GM15510 (cell line): ENCODE results near the gene PARD3.

Experiments
- POLR2A ChIP-seq: IDR thresholded peaks from 3 replicates; pipeline ENCODE4 v1.6.1; 2011; ENCODE audit warnings: borderline replicate concordance; ENCODE audit not compliant: insufficient read length; ENCODE audit errors: extremely low read depth

The PARD3 gene

DNA sequence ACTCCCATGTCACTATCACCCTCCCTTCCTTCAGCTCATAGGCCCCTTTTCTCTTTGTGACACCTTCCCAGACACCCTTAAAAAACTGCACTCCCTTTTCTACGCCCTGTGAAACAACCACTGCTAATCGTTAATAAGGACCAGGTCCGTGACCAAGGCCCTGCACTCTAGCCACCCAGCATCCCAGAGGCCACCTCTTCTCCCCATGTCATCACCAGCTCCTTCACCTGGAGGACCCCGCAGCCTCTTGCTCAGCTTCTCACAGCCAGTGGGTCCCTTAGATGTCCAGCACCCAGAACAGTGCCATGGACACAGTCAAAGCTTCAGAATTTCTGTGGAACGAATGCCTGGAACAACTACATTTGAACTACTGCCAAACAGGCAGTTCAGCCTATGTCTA is 2.3 kb downstream of the PARD3 start:
- TF ChIP-seq POLR2A: no peak

DNA sequence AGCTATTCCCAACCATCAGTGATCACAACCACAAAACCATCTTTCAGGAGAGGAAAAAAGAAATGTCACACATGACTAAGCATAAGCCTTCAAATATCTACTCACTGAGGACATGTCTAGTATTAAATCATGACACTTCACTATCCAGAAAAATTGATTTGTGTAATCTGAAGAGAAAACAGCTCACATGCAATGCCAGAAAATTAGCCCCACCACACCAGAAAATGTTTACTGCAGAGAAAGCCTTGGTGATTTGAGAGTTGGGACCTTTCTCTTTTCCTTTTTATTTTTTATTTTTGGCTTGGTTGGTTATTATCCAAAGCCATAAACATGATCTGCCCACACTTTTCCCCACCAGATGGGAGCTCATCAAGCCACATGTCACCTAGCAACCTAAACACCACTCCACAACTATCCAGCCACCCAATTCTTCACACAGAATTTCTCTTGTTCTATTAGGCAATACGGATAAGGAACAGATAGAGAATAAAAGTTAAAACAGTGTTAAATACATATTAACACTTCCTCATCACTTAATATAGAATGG is 3.1 kb downstream of the PARD3 start:
- TF ChIP-seq POLR2A: no peak

DNA sequence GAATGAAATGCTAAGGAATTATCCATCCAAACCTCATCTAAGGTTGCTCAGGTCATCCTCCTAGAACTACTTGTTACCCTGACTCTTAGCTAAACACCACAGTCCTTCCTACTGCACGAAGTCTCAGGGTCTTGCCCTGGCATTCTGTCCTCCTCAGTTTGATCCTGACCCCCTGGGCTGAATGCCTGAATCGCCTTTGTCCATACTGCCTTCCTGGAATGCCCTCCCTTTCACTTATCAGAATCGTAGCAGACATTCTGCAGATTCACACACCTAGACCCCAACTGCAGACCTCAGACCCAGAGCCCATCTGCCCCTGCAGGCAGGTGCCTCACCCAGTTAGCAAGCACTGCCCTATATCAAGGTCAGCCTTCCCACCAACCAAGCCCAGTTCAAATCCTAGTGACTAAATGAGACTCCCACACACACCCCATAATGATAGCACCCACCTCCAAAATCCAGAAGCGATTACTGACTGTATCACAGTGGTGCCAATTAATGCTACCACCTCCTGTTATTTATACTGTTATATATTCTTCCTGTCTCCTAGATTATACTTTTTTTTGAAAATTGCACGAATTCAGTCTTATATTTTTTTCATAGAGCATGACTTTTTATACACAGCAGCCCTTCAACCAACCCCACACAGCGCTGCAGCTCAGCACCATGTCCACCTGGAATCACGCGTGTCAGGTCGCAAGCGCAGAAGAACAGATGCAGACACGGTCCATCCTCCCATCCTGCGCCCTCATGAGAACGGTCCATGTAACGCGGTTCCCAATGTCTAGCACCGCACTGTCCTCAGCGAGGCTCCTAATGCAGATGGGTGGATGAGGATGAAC is 3.7 kb downstream of the PARD3 start:
- no peak for TF ChIP-seq POLR2A

DNA sequence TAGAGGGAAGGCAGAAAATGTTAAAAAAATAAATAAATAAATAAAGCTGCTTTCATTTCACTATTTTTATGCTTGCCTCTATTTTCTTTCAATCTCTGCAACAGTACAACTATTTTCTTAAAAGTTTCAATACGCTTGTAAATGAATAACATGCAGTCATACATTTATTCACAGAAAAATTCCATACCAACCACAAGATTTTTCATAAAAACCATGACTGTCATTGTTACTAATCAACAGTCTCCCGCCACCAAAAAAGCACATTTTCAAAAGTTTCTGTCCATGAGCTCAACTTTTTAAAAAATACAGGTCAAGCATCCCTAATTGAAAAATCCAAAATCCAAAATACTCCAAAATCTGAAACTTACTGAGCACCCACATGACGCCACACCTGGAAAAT is 5.3 kb downstream of the PARD3 start:
- no peak for TF ChIP-seq POLR2A

DNA sequence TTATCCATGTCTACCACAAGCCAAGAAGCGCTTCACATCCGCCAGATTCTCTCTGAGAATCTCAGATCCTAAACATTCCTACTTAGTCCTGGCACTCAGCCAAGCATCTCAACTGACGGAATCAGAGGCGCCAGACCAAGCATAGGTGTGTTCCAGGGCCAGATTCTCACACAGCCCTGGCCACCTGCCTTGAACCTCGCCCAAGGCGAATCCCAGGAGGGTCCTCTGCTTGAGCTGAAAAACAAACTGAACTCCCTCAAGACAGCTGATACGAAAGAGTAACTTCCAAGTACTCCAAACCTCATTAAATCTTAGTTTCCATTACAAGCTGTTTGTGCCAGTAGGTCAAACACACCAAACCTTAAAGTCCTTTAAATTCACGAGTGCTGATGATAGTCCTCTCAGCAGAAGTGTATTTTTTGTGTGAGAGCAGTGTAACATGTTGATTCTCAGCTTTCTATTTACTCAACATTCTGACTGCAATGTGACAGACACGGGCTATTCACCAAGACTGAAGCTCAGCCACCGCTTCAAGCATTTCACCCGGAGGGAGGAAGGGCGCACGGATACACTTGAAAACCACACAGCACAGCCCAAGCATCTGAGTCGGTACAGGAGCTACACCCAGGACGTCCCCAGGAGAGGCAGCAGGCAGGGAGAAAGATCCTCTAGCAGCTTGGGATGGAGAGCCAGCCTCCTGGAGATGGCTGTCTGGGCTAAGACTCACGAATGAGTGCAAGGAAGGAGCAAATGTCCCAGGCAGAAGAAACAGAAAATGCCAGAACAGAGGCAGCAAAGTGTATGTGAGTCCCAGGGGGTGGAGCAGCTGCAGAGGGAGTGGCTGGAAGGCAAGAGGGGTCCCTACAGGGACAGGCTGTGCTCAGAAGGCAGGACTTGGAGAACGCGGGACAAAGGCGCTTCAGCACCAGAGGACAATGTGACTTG is 6.0 kb downstream of the PARD3 start:
- no peak for TF ChIP-seq POLR2A

DNA sequence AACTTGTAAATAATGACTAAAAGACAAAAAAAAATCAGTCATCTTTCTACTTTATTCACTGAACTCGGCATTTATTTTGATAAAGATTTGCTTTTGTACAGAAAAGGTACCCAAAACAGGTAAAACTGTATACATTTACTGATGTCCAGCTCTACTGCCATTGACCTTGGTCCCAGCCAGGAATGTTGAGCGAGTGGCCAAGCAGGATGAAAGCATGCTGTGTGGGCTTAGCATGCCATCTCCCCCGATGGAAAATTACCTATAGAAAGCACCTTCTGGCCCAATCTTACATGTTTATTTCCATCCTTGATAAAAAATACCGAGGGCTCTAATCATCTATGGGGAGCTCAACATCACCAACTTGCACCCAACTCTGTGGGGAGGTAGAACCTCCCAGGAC is 6.8 kb downstream of the PARD3 start:
- TF ChIP-seq POLR2A: no peak

DNA sequence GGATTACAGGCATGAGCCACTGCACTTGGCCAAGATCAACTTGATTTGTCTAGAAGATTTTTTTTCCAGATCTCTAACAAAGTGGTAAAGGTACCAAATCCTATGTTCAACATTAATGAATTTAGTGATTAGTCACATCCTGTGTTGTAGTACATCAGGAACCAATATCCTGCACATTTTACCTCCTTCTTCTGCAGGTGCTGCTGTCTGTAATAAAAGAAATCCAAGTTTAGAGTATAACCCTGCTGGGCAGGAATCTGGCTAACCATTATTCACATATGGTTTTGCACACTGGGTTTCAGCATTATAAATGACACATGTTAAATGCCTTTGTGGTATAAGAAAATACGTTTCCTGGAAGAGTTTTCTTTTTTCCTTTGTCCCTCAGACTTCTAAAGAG is 10.8 kb downstream of the PARD3 start:
- TF ChIP-seq POLR2A: no peak

DNA sequence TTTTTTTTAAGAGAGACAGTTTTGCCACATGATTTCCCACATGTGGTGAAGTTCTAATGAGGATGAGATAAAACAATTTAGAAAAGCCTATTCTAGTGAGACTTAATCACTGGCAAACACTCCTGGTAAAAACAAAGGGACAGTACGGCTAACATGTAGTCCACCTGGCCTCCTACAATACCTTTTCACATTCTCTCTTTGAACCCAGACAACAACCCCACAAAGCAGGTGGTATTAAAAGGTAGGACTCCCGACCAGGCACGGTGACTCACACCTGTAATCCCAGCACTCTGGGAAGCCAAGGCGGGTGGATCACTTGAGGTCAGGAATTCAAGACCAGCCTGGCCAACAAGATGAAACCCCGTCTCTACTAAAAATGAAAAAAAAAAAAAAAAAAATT is 12.4 kb downstream of the PARD3 start:
- TF ChIP-seq POLR2A: no peak

DNA sequence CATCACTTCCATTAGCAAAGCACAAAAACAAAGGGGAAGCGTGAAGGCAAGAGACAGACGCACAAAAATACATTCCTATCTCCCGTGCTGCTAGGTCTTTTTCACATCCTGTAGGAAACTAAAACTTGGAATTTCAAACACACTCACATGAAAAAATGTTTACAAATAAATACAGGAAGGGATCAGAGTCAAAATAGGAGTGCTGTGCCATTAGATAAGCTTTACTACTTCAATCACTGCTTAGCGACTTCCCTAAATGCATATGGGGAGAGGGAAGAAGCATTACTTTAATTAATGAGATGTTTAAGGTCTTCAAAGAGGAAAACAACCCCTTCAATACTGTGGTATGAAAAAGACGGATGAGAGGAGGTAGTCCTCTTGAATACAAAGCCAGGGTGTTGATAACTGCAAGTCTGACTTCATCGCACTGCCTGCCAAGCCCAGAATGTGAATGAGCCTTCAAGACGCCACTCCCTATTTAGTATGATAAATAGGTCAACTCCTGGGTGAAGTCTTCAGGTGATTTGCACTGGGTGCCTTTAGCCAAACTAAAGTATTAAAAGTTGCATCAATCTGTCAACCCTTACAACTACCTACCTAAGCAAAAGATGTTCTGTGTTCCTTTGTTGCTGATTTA is 13.9 kb downstream of the PARD3 start:
- no peak for TF ChIP-seq POLR2A

DNA sequence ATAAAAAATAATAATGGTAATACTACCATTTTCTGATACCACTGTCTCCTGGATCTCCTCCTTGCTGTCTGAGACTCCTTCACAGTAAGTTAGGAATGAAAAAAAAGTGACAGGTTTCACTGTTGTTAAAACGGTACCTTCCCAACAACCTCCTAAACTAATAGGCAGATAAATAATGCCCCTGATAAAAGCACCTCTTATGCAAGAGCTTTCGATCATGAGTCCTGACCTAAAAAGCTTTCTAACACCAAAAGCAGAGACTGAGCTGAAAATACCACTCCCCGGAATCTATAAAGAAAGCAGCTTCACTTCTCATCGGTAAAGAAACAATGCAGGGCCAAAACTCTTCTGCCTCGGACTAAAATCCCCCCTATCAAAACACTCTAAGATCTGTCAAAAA is 14.5 kb downstream of the PARD3 start:
- no peak for TF ChIP-seq POLR2A

DNA sequence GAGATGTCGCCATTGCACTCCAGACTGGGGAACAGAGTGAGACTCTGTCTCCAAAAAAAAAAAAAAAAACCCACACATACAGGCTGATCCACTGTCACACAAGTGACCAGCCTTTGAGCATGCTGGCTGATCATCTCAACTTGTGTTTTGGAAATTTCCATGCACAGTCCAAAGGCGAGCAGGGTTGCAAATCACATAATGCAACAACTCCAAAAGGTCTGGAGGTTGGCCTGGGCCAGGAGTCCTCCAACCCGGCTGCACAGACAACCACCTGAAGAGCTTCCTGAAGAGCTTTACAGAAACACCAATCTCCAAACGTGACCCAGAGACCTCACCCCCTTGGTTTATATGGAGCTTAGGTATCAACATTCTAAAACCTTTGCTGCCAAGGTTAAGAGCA is 16.4 kb downstream of the PARD3 start:
- no peak for TF ChIP-seq POLR2A

DNA sequence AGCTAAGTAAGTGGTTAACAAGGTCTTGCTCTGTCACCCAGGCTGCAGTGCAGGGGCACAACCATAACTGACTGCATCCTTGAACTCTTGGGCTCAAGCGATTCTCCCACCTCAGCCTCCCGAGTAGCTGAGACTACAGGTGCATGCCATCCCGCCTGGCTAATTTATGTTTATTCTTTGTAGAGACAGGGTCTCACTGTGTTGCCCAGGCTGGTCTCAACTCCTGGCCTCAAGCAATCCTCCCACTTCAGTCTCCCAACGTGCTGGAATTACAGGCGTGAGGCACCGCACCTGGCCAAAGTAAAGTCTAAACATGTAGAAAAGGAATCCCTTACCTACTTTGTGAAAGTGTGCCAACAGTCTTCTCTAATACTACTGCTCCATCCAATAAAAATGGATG is 17.9 kb downstream of the PARD3 start:
- no peak for TF ChIP-seq POLR2A

DNA sequence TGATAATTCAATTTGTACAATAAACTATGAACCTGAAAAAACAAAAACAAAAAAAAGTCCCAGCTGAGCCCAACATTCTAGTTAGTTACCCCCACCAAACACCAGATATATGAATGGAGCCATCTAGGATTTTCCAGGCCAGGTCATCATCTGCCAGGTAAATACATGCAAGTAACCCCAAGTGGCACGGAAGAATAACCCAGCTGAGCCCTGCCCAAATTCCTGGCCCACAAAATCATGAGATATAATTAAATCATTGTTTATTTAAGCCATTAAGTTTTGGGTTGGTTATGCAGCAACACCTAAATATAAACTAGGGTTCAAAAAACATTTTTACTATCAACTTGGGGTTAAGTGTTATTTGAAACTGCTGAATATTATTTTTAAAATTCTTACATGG is 19.0 kb downstream of the PARD3 start:
- TF ChIP-seq POLR2A: no peak

DNA sequence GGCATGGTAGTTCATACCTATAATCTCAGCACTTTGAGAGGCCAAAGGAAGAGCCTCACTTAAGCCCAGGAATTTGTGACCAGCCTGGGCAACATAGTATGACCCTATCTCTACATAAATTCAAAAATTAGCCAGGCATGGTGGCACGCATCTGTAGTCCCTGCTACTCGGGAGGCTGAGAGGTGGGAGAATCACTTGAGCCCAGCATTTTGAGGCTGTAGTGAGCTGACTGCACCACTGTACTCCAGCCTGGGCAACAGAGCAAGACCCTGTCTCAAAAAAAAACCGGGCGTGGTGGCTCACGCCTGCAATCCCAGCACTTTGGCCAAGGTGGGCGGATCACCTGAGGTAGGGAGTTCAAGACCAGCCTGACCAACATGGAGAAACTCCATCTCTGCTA is 19.8 kb downstream of the PARD3 start:
- no peak for TF ChIP-seq POLR2A

DNA sequence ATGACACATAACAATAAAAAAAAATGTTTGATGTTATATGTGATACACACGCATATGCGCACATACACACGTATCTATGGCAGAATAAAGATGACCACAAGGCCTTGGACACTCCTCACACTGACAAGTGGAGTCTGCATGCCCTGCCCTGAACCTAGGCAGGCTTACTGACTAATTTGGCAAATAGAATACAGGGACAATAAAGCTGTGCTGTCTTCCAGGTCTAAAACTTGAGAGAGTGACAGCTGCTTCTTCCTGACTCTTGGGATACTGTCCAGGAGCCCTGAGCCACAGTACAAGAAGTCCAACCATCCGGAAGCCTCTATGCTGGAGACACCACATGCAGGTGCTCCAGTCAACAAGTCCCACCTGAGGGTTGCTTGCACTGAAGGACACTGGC is 20.3 kb downstream of the PARD3 start:
- TF ChIP-seq POLR2A: no peak
